HG03457 (cell line): Measurements from ENCODE around the gene SLC45A2.
"Not testable (repeated sequence)": the region's sequence is repeated elsewhere in the genome, so short reads cannot be mapped to it uniquely, and the experiment has no call there.

Experiments used
- ATAC-seq: cut with Tn5 transposase; IDR thresholded peaks from one replicate; pipeline ENCODE4 v1.9.1; 2021; ENCODE audit warnings: moderate number of reproducible peaks; ENCODE audit not compliant: unreplicated experiment

SLC45A2 gene

GRCh38 chr5:33929925-33930690 is 54.4 kb downstream of the SLC45A2 start:
- ATAC-seq = no peak

GRCh38 chr5:33928283-33928682 is 56.2 kb downstream of the SLC45A2 start:
- ATAC-seq = no peak

- no peak for ATAC-seq
Observed at GRCh38 chr5:33927685-33928084, 56.8 kb downstream of the SLC45A2 start.

GRCh38 chr5:33925278-33925677 is 59.2 kb downstream of the SLC45A2 start:
- no peak for ATAC-seq

- no peak for ATAC-seq
Observed at GRCh38 chr5:33921002-33921401, 63.5 kb downstream of the SLC45A2 start.

GRCh38 chr5:33914844-33915243 is 69.6 kb downstream of the SLC45A2 start:
- not testable (repeated sequence) for ATAC-seq

- not testable (repeated sequence) for ATAC-seq
Observed at GRCh38 chr5:33906248-33906647, 78.2 kb downstream of the SLC45A2 start.

GRCh38 chr5:33905381-33905780 is 79.1 kb downstream of the SLC45A2 start:
- no peak for ATAC-seq

- no peak for ATAC-seq
Observed at GRCh38 chr5:33903118-33903517, 81.4 kb downstream of the SLC45A2 start.

GRCh38 chr5:33901156-33901555 is 83.3 kb downstream of the SLC45A2 start:
- ATAC-seq = no peak
